ENCODE data around the gene PHYKPL. TPM values are rescaled to one million over a fixed set of nuclear protein-coding genes. Genes with fewer than 3 reads are reported as not detected.

PHYKPL gene
- total RNA-seq, 4 donors from 2014 or later: 25.0 to 54.6 (median 33.7) TPM

- Histone ChIP-seq H3K36me3 (no peaks in the 10 kb centered on the region), H3K4me1 (peaks cover 0 to 10% of the 10 kb centered on the region in 2 donors), H3K27ac (no peak overlapping the region), H3K4me3 (no peak overlapping the region), H3K27me3 (no peaks in the 10 kb centered on the region), H3K9me3 (no peaks in the 10 kb centered on the region)
- ATAC-seq: no peak
- TF ChIP-seq POLR2A (IDR thresholded peaks at IDR 0.05): no peak
- intact Hi-C loops (cut with DNase I; ENCODE audit: low total_unique reads) (no loop called here), in situ Hi-C loops (cut with MboI; ENCODE audit: low sequenced_read_pairs in 4 of 4) (no loop called here)
- DNase-seq: no peak
Observed at GRCh38 chr5:178247481-178248456, 15.2 kb upstream of the PHYKPL start.

- H3K4me1 ChIP-seq: peaks cover 0 to 10% of the 10 kb centered on the region in 2 donors
- no peaks in the 10 kb centered on the region for H3K27me3 ChIP-seq
- no peak for DNase-seq
- no peaks in the 10 kb centered on the region for H3K9me3 ChIP-seq
- H3K4me3 ChIP-seq: no peak overlapping the region
- H3K36me3 ChIP-seq: no peaks in the 10 kb centered on the region
- ATAC-seq: peak in 1 of 2 donors; percentile 20
- no peak overlapping the region for H3K27ac ChIP-seq
- in situ Hi-C loops (cut with MboI; ENCODE audit: low sequenced_read_pairs in 4 of 4): no loop called here
- TF ChIP-seq POLR2A (IDR thresholded peaks at IDR 0.05): no peak
- no peak for TF ChIP-seq CTCF (IDR thresholded peaks at IDR 0.05 in 4 of 5, conservative IDR thresholded peaks at IDR 0.05 in 1 of 5)
- intact Hi-C loops (cut with DNase I; ENCODE audit: low total_unique reads): no loop called here
Observed at GRCh38 chr5:178246624-178247279, 14.2 kb upstream of the PHYKPL start.

- no peak for ATAC-seq
- Histone ChIP-seq H3K4me1 (peaks cover 3 to 22% of the 10 kb centered on the region in 2 donors), H3K27ac (no peak overlapping the region), H3K4me3 (no peak overlapping the region), H3K36me3 (no peaks in the 10 kb centered on the region), H3K27me3 (no peaks in the 10 kb centered on the region), H3K9me3 (no peaks in the 10 kb centered on the region)
- TF ChIP-seq CTCF (IDR thresholded peaks at IDR 0.05 in 4 of 5, conservative IDR thresholded peaks at IDR 0.05 in 1 of 5) (no peak), POLR2A (IDR thresholded peaks at IDR 0.05) (no peak)
- in situ Hi-C loops (cut with MboI; ENCODE audit: low sequenced_read_pairs in 4 of 4) (no loop called here), intact Hi-C loops (cut with DNase I; ENCODE audit: low total_unique reads) (no loop called here)
- DNase-seq: no peak
Observed at GRCh38 chr5:178245389-178245788, 12.8 kb upstream of the PHYKPL start.

GRCh38 chr5:178244576-178244975 lies 12.0 kb upstream of the PHYKPL start:
- in situ Hi-C loops (cut with MboI; ENCODE audit: low sequenced_read_pairs in 4 of 4): no loop called here
- ATAC-seq (no peak), DNase-seq (no peak)
- Histone ChIP-seq H3K4me1 (peaks cover 11 to 26% of the 10 kb centered on the region in 2 donors), H3K27me3 (no peaks in the 10 kb centered on the region), H3K9me3 (no peaks in the 10 kb centered on the region), H3K4me3 (no peak overlapping the region), H3K36me3 (no peaks in the 10 kb centered on the region), H3K27ac (no peak overlapping the region)
- intact Hi-C loops (cut with DNase I; ENCODE audit: low total_unique reads): no loop called here
- TF ChIP-seq CTCF (IDR thresholded peaks at IDR 0.05 in 4 of 5, conservative IDR thresholded peaks at IDR 0.05 in 1 of 5) (no peak), POLR2A (IDR thresholded peaks at IDR 0.05) (no peak)

- Histone ChIP-seq H3K36me3 (no peaks in the 10 kb centered on the region), H3K4me1 (peaks cover 24 to 39% of the 10 kb centered on the region in 2 donors), H3K4me3 (no peak overlapping the region), H3K9me3 (no peaks in the 10 kb centered on the region), H3K27me3 (no peaks in the 10 kb centered on the region), H3K27ac (no peak overlapping the region)
- ATAC-seq (no peak), DNase-seq (no peak)
- in situ Hi-C loops (cut with MboI; ENCODE audit: low sequenced_read_pairs in 4 of 4): no loop called here
- TF ChIP-seq CTCF (IDR thresholded peaks at IDR 0.05 in 4 of 5, conservative IDR thresholded peaks at IDR 0.05 in 1 of 5): no peak
- no peak for TF ChIP-seq POLR2A (IDR thresholded peaks at IDR 0.05)
- intact Hi-C loops (cut with DNase I; ENCODE audit: low total_unique reads): no loop called here
Observed at GRCh38 chr5:178242416-178242815, 9.8 kb upstream of the PHYKPL start.

Data from gastrocnemius medialis (tissue), 4 donors.